D721Med (cell line): ENCODE measurements around the gene LMLN.

Source experiments
- DNase-seq: peaks from one replicate; pipeline ENCODE4 v3.0.0; 2011; ENCODE audit warnings: low spot score; ENCODE audit not compliant: insufficient read length
- FAIRE-seq: peaks from 2 replicates; lab custom pipeline; 2011; peaks lifted over from hg19 to GRCh38; lab: Jason Lieb, UNC
- TF ChIP-seq, protein P1 (sequence below): IDR thresholded peaks from 2 replicates; pipeline ENCODE4 v1.5.1; 2012; ENCODE audit warnings: mild to moderate bottlenecking, control low read depth; ENCODE audit not compliant: insufficient read depth; ENCODE audit errors: missing control alignments

LMLN gene

DNA sequence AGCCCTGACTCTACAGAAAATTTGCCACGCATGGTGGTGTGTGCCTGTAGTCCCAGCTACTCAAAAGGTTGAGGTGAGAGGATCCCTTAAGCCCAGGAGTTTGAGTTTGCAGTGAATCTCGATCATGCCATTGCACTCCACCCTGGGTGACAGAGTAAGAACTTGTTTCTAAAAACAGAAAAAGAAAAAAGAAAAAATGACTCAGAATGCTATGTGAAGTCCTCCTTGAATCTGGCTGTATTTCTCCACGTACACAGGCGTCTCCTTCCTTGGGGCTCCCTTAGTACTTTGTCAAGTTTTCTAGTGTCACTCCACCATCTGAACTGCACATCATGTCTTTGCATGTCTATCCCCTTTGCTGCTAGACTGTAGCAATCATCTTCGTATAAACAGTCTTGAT, 104.4 kb downstream of the LMLN start:
- DNase-seq (no peak), FAIRE-seq (no peak)
- TF ChIP-seq, protein P1, sequence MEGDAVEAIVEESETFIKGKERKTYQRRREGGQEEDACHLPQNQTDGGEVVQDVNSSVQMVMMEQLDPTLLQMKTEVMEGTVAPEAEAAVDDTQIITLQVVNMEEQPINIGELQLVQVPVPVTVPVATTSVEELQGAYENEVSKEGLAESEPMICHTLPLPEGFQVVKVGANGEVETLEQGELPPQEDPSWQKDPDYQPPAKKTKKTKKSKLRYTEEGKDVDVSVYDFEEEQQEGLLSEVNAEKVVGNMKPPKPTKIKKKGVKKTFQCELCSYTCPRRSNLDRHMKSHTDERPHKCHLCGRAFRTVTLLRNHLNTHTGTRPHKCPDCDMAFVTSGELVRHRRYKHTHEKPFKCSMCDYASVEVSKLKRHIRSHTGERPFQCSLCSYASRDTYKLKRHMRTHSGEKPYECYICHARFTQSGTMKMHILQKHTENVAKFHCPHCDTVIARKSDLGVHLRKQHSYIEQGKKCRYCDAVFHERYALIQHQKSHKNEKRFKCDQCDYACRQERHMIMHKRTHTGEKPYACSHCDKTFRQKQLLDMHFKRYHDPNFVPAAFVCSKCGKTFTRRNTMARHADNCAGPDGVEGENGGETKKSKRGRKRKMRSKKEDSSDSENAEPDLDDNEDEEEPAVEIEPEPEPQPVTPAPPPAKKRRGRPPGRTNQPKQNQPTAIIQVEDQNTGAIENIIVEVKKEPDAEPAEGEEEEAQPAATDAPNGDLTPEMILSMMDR, result no peak

DNA sequence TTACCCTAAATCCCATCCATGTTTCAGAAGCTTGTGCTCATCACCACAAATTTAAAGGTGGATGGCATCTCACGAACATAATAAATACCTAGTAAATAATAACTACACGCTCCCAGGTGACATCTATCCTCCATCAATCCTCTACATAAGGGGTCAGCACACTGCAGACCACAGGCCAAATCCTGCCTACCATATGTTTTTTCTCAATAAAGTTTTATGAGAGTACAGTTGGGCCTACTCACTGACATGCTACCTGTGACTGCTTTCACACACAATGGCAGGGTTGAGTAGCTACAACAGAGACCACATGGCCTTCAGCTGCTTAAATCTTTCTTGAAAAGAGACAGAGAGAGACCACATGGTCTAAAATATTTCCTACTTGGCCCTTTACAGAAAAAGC, 105.9 kb downstream of the LMLN start:
- TF ChIP-seq, protein P1, result no peak
- DNase-seq, result no peak
- FAIRE-seq, result no peak

DNA sequence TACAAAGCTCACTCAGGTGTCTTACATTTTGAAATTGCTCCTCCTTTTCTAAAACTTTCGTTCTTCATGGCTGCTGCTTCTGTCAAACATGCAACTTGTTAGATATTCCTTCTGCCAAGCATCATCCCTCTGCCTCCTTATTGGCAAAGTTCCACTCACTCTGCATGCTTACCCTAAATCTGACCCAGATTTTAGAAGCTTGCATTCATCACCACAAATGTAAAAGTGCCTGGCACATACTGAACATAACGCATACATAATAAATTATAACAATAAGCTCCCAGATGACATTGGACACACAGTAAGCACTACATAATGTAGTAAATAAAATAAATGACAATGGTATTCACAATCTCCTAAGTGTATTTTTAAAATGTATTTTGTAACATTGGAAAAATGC, 107.4 kb downstream of the LMLN start:
- DNase-seq (no peak), FAIRE-seq (no peak)
- TF ChIP-seq, protein P1, result no peak

DNA sequence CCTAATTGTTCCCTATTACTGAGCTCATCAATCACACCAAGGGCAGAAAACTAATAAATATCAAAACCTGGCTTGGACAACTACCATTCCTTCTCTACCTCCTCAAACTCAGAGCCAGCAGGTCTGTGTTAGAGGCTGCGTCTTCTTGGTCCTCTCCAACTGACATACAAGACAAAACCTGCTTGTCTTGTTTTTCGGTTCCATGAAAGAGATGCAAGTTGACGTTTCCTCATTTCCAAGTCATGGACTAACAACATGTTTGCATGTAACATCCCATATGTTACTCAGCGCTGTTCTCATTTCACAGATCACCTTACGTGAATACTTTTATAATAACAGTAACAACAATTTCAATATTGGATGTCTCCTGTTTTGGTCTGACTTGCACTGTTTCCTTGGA, 110.9 kb downstream of the LMLN start:
- no peak for FAIRE-seq
- DNase-seq, result no peak
- TF ChIP-seq, protein P1, result no peak

DNA sequence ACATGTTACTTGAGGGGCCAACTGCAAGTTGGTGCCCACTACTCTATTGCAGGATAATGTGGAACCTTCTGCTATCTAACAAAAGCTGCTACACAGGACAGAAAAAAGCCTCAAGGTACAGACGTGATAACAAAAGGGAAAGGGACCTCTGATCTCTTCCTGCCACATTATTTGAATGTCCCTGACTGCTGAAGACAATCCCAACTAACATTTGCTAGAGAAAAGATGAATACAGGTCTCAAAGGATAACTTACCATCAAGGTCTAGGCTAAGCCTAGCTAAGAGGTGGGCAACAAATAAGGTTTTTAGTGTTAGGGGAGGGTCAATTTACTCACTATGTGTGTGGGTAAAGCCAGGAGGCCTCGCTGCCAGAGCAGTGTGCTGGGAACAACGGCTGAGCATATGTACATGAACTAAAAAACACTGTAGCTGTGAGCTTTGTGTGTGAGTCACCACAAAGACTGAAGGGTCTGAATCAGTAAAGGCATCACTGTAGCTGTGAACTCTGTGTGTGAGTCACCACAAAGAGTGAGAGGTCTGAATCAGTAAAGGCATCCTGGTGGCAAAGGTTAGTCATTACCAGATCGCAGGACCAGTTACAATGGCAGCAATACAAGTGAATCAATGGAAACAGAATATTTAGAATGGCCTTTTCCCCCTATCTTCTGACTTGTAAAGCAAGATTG, 111.7 kb downstream of the LMLN start:
- FAIRE-seq, result no peak
- TF ChIP-seq, protein P1, result no peak
- DNase-seq, result no peak

DNA sequence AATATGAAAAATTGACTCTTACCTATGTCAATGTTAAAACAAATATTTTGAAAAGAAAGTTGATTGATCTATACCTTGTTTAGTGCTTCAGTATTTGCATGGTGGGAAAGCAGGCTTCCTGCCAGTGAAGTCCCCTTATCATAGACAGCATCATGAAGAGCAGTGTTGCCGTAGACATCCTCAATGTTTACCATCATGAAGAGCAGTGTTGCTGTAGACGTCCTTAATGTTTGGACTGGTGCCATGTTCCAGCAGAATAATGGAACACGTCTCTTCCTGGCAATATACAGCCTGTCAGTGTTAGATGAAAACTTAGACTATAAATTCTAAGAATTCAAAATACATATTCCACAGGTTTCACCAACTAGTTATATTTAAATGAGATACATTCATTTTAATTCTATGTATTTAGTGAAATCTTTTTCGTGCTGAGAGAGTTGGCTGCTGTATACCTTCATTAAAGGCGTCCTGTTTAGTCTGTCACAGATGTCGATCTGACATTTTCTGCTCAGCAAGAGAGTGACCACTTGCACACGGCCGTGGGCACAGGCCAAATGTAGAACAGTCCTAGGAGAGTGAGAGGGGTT, 116.8 kb downstream of the LMLN start:
- FAIRE-seq, result no peak
- no peak for DNase-seq
- TF ChIP-seq, protein P1, result no peak
